HG03520 (cell line): ENCODE data around the gene EPB41L1.
"Not testable (repeated sequence)": the region's sequence is repeated elsewhere in the genome, so short reads cannot be mapped to it uniquely, and the experiment has no call there.

Source experiments
- ATAC-seq: cut with Tn5 transposase; IDR thresholded peaks from one replicate; pipeline ENCODE4 v1.9.1; 2021; ENCODE audit warnings: mild to moderate bottlenecking, moderate library complexity; ENCODE audit not compliant: unreplicated experiment

Gene EPB41L1

GRCh38 chr20:36125097-36125496, 29.4 kb upstream of the EPB41L1 start:
- no peak for ATAC-seq

GRCh38 chr20:36126836-36127527, 27.6 kb upstream of the EPB41L1 start:
- no peak for ATAC-seq

- no peak for ATAC-seq
These were observed 25.9 kb upstream of the EPB41L1 start for GRCh38 chr20:36128463-36129159.

GRCh38 chr20:36129160-36129543, 25.4 kb upstream of the EPB41L1 start:
- no peak for ATAC-seq

- no peak for ATAC-seq
These were observed 24.1 kb upstream of the EPB41L1 start for GRCh38 chr20:36130390-36130789.

GRCh38 chr20:36132802-36133211, 21.7 kb upstream of the EPB41L1 start:
- ATAC-seq, result no peak

GRCh38 chr20:36133821-36134220, 20.7 kb upstream of the EPB41L1 start:
- ATAC-seq, result no peak

GRCh38 chr20:36135159-36135558, 19.4 kb upstream of the EPB41L1 start:
- ATAC-seq, result no peak

GRCh38 chr20:36135821-36136220, 18.7 kb upstream of the EPB41L1 start:
- ATAC-seq, result no peak

- not testable (repeated sequence) for ATAC-seq
These were observed 17.2 kb upstream of the EPB41L1 start for GRCh38 chr20:36137313-36137712.

- no peak for ATAC-seq
These were observed 13.2 kb upstream of the EPB41L1 start for GRCh38 chr20:36141310-36141709.

- no peak for ATAC-seq
These were observed 10.2 kb upstream of the EPB41L1 start for GRCh38 chr20:36144336-36144735.

GRCh38 chr20:36145877-36146707, 8.4 kb upstream of the EPB41L1 start:
- no peak for ATAC-seq

GRCh38 chr20:36147690-36148089, 6.8 kb upstream of the EPB41L1 start:
- no peak for ATAC-seq

- no peak for ATAC-seq
These were observed 6.1 kb upstream of the EPB41L1 start for GRCh38 chr20:36148439-36148838.

GRCh38 chr20:36149012-36149411, 5.5 kb upstream of the EPB41L1 start:
- ATAC-seq, result no peak

GRCh38 chr20:36149469-36149868, 5.1 kb upstream of the EPB41L1 start:
- ATAC-seq, result no peak

- no peak for ATAC-seq
These were observed 4.1 kb upstream of the EPB41L1 start for GRCh38 chr20:36150489-36150846.

GRCh38 chr20:36150847-36151539, 3.5 kb upstream of the EPB41L1 start:
- ATAC-seq, result no peak

- ATAC-seq, result no peak
These were observed 2.3 kb upstream of the EPB41L1 start for GRCh38 chr20:36152261-36152660.

- ATAC-seq, result no peak
These were observed 1.3 kb upstream of the EPB41L1 start for GRCh38 chr20:36153204-36153603.
